NCI-H2196 treated with DMSO at 0.1 percent for 48 hours (cell line): ENCODE measurements around the gene ACACB.

Source experiments
- DNase-seq: peaks from one replicate; lab custom pipeline; 2025; ENCODE audit not compliant: unreplicated experiment; lab: John Stamatoyannopoulos, UW

The ACACB gene

GRCh38 chr12:109292342-109292711, 175.9 kb downstream of the ACACB start:
- DNase-seq = no peak

- no peak for DNase-seq
Observed at GRCh38 chr12:109293106-109293505, 176.7 kb downstream of the ACACB start.

- DNase-seq = no peak
Observed at GRCh38 chr12:109294286-109294796, 178.0 kb downstream of the ACACB start.

GRCh38 chr12:109295764-109296425, 179.5 kb downstream of the ACACB start:
- DNase-seq = no peak

GRCh38 chr12:109296431-109296830, 180.0 kb downstream of the ACACB start:
- no peak for DNase-seq

GRCh38 chr12:109299849-109300248, 183.5 kb downstream of the ACACB start:
- DNase-seq = no peak

GRCh38 chr12:109301643-109302168, 185.3 kb downstream of the ACACB start:
- DNase-seq = no peak

GRCh38 chr12:109302358-109302757, 186.0 kb downstream of the ACACB start:
- no peak for DNase-seq

GRCh38 chr12:109302770-109303169, 186.4 kb downstream of the ACACB start:
- DNase-seq = no peak

- DNase-seq = no peak
Observed at GRCh38 chr12:109304485-109304884, 188.1 kb downstream of the ACACB start.

- DNase-seq = no peak
Observed at GRCh38 chr12:109305547-109305946, 189.2 kb downstream of the ACACB start.

- DNase-seq = no peak
Observed at GRCh38 chr12:109307051-109307450, 190.7 kb downstream of the ACACB start.

- DNase-seq = peak; percentile 11
Observed at GRCh38 chr12:109308534-109309380, 192.4 kb downstream of the ACACB start, which contains the start of gene FOXN4. FOXN4 (minus strand) TSS chr12:109309284; CDS start chr12:109308321, 963 bp downstream.

GRCh38 chr12:109309381-109310246, 193.2 kb downstream of the ACACB start:
- no peak for DNase-seq

GRCh38 chr12:109310247-109311125, 194.1 kb downstream of the ACACB start:
- peak; percentile 55 for DNase-seq
